Retina (tissue), 1 donor: Measurements from ENCODE around the gene KCNH5.
A peak's percentile ranks its signal among the peaks of the same experiment; 100 is the strongest.

Source experiments
- DNase-seq: peaks from one replicate; pipeline ENCODE4 v3.0.0-alpha.2; 2016

Gene KCNH5

DNA sequence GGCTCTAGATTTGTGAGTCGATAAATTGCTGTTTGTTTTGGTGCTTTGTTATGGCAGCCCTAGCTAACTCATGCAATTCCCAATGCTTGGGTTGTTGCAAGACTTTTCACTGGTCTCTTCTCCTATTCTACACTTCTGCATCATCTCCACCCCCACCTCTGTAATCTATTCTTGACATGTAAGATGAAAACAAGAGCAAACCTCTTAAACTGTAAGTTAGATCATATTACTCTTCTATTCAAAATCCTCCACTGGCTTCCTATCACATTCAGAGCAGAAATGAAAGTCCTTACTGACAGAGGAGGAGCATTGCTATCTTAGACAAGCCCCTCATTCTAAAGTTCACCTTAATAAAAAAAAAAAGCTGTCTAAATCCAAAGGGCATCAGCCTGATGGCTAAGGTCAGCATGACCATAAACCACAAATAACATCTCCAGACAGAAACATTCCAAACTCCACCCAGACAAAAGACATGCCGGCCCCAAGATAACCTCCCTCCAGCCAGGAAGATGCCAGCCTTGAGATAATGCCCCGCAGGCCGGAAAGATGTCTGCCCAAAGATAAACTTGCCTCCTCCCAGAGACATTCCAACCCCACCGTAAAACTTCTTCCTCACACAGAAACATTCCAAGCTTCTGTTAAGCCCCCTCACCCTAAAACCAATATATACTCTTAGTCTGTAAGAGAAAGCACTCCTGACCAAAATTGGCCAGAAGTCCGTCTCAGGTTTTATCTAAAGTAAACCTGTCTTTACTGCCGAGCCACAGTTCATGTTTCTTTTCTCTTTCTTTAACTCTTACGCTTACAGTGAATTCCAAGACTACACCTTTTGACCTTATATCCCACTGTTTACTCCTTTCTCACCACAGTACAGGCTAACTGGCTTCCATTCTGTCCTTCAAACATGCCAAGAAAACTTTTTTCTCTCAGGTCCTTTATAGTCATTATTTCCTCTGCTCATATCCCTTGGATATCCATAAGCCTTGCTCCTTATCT is 308.9 kb downstream of the KCNH5 start:
- DNase-seq, result no peak

DNA sequence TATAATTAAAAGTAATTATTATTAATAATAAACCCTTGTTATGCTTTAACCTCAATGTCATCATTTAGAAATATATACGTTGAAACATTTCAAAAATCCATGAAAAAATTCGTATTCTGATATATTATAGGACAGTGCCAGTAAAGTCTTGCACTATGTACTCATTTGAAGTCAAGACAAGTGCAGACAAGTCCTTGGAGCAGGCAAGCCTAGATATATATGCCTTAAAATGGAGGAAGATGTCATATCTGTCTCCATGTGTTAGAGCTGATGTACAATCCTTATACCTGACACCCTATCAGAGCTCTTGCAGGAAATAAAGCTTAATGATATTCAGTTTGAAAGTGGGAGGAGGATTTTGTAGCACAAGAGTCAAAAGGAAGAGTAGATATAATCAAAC is 310.4 kb downstream of the KCNH5 start:
- DNase-seq, result no peak

DNA sequence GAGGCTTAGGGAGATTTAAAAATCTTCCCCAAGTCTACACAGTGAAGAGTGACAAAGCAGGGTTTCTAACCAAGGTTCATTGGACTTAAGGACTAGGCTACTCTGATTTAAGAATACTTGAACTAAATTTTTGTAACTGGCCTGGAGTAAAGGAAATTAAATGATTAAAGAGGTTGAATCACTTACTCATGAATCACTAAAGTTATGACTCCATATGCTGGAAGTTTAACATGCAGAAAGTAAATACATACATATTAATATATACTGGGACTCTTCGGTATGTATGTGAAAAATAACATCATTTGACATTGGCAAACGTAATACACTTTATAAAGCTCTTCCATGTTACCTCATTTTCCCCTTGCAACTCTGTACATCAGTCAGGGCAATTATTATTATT is 322.9 kb downstream of the KCNH5 start:
- no peak for DNase-seq

DNA sequence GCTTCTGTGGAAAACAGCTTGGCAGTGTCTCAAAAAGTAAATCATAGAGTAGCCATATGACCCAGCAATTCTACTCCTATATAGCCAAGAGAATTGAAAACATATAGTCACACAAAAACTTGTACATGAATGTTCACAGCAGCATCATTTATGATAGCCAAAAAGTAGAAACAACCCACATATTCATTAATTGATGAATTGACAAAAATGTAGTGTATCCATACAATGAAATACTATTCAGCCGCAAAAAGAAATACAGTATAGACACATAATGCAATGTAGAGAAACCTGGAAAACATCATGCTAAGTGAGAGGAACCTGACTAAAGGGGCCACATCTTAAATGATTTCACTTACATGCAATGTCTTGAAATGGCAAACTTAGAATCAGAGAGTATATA is 326.6 kb downstream of the KCNH5 start:
- no peak for DNase-seq

DNA sequence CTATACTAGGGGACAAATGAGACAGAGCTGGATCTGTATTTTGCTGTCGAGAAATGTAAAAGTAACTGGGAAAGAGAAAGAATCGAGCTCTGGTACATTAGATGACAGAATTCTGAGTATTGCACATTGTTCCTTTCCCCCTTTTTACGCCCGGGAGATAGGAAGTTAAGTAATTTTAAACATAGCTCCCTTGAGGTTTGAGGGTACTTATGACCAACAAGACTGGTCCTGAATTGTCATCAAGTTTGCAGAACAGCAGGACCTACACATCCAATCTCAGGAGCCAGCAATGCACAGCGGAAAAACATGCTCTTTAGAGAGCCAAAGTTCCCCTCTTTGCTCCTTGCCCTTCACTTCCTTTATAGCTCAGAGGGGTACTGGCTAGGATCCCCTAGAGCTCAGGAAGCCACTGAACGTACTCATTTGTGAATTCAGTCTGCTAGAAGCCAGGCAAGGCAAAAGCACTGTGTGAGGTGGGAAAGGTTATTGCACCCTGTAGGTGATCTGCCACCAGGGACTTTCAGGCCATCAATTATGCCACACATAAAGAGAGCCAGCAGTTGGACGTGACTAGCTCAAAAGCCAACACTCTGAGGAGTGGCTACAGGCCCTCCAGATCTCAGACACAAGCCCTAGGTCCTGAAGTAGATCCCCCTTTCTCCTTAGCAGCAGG is 333.8 kb downstream of the KCNH5 start:
- DNase-seq, result peak; percentile 4

- DNase-seq, result no peak
Observed at GRCh38 chr14:62710811-62711210, 334.4 kb downstream of the KCNH5 start.

- no peak for DNase-seq
Observed at GRCh38 chr14:62709773-62710172, 335.5 kb downstream of the KCNH5 start.

DNA sequence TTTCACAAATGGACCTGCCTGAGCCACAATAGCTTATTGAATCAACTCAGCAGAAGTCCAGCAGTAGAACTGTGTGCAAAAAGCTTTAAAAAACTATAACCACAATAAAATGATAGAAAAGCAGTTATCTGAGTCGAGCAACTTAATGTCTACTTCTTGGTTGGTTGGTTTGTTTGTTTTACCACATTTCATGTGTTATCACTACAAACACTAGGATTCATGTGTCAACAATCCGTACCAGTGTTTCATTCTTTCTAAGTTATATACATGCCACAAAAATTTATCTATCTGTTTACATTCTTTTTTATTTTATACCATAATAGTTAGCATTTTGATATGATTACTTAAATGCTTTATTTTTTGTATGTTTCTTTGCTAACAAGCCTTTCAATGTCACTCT is 339.0 kb downstream of the KCNH5 start:
- DNase-seq, result no peak

DNA sequence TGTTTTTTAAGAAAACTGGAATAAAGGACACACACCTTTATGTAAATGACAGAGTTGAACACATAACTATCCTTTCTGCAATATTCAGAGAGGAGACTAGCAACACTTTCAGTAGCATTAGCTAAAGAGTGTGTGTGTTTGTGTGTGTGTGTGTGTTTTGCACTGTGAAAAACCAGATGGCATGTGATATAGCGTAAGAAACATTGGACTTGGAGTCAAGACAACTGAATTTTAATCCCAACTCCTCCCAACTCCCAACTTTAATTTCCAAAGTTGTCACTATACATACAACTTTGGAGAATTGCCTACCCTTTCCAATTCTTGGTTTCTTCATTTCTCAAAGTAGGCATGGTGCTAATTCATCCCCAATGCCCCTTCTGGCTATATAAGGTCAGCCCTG is 347.8 kb downstream of the KCNH5 start:
- no peak for DNase-seq

DNA sequence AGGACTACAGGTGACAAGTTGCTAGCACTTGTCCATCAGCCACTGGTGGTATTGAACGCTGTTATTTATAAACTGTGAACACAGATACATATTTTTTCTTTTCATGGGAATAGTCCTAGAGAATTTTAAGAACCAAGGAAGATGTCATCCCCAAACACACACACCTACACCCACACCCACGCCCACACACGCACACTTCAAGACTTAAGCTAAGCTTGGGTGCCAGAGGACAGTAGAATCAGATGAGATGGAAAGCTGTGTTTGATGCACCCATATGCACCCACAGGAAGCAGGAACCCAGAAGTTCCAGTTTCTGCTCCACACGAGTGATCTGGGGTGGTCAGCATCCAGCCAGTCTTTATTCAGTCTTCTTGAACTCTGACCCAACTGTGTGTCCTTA is 348.3 kb downstream of the KCNH5 start:
- no peak for DNase-seq

DNA sequence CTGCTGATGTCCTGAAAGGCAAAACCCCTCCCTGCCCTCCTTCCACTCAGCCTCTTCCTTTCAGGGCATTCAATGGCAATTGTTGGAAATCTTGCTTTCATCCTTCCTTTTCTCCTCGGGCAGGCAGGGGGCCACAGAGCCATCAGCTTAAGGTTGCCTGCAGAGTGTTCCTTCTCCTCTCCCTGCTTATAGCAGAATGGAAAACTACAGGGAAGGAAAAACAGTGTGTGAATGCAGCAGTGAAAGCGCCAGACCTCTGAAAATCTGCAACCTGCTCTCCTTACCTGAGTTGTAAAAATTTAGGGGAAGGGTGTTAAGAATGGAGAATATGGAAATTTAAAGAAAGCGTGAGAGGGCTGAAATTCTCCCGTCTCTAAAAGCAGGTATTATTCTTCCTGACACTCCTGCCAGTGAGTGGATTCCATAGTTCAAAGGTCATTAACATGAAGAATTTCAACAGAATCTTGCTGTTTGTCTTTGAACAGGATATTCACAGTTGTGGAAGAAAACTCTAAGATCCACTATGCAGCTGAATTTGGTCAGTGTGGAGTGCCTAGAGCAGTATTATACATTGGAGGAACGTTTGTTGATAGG is 348.8 kb downstream of the KCNH5 start:
- no peak for DNase-seq

GRCh38 chr14:62694075-62694474 is 351.2 kb downstream of the KCNH5 start:
- DNase-seq, result no peak

GRCh38 chr14:62692490-62693106 is 352.7 kb downstream of the KCNH5 start:
- DNase-seq, result no peak

- no peak for DNase-seq
Observed at GRCh38 chr14:62691647-62692489, 353.4 kb downstream of the KCNH5 start.

DNA sequence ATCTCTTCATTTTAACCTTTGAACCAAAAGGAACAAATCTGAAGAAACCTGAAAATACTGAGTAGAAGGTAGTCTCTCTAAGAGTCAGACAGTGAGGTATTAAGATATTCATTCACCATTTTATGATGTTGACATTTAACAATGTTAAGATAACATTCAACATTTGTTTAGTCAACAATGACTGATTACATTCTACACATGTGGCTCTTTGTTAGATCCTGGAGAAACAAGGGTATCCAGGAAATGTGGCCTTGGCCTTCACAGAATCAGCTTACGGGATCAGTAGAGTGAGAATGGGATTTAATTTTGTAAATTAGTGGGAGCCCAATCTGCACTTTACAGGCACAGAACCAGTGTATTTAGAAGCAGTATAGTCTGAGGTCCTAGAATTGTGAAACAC is 355.5 kb downstream of the KCNH5 start:
- DNase-seq, result no peak

DNA sequence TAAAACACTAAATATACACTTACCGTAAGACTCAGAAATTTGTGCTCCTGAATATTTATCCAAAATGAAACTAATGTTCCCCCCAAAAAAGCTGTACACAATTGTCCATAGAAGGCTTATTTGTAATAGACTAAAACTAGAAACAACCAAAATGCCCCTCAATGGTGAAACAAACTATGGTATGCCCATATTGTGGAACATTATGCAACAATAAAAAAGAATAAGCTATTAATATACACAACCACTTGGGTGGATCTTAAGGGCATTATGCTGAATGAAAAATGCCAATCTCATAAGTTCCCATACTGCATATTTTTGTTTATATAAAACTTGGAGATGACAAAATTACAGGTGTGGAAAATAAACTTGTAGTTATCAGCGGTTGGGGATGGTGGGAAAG is 357.4 kb downstream of the KCNH5 start:
- DNase-seq, result no peak

DNA sequence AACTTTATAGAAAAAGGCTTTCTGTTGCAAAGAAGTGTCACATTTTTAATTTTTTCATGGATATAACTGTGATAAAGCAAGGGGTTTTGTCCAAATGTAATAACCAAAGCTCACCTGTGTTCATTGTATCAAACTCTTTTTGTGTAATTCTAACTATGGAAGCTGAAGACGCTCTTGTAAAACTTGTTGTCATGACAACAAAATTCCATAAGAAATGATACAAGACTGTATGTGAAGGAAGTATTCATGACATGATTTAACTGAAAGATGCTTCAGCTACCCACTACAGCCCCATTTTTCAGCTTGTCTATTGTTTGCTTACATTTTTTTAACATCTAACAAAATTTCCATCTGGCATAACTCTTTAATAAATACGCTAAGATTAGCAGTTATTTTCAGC is 360.9 kb downstream of the KCNH5 start:
- no peak for DNase-seq

DNA sequence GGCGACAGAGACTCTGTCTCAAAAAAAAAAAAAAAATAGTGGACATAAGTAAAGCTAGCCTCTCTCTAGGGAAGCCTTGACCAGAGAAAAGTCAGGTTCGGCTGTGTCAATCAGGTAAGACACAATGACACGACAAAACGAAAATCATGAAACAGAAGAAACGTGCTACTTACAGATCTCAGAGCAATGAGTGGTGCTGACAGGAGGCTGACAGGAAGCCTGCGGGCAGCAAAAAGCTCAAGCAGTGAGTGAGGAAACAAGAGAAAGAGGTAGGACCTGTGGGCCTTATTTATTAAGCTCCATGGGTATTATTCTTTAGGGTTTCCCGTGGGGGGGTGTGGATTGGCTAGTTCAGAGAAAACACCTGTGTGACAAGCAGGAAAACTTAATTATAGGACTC is 363.1 kb downstream of the KCNH5 start:
- no peak for DNase-seq

GRCh38 chr14:62674563-62675237 is 370.6 kb downstream of the KCNH5 start:
- no peak for DNase-seq

DNA sequence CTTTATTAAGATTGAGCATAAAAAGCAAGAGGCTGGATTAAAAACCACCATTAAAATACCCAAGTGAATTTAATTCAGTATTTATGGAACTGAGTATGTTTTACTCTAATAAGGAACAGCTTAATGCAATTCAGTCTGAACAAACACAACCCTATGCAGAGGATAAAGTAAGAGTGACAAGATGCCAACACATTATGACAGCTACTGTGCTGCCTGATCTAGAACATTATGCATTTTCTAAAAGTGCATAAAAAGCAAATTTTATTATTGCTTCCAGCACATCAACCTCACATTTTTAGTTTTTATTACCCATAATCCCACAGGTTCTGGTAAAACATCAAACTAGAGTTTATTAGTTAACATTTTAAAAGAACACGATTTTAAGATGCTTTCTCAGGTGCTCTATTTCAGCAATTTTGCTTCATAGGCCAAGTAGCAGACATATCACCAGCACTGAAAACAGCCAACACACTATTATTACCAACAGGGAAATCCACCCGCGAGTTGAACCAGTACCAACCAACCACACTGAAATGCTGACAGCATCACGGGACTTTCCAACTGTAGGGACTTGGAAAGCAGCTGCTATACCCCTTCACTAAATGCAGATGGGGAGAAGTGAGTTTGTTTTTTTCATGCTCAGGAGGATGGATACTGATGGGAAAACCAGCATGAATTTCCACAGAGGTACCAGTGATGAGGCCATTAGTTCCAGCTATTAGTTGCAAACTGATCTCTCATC is 372.1 kb downstream of the KCNH5 start:
- DNase-seq, result peak; percentile 18

DNA sequence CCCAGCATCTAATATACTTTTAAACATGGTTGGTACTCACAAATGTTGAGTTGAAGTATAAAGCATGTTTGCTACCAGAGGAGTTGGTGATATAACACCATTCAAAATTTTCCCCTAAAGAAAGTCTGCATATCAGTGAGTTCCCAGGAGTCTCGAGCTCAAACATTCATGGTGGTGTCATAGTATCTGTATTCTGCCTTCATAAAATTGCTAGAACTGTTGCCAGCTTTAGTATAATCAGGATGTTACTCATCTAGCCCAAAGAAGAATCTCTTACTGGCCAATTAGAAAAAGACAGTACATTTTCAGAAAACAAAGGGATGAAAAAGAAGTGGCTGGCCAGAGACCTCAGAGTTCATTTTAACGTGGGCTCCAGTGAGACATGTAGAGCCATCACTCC is 374.7 kb downstream of the KCNH5 start:
- DNase-seq, result no peak
